ENCODE data around the gene AMOT.

Gene AMOT

GRCh38 chrX:112840382-112841113, at the start of gene AMOT:
Gene AMOT (minus strand): TSS chrX:112840831. CDS start chrX:112823126, 17,705 bp downstream.
- Histone ChIP-seq H3K9me3 (ENCODE audit: control insufficient read depth, low read length) (peaks cover 9% of the 10 kb centered on the region), H3K4me1 (ENCODE audit: control insufficient read depth, insufficient read depth, low read length) (no peaks in the 10 kb centered on the region), H3K4me3 (ENCODE audit: low read length) (peak within 1 kb of the TSS; percentile 79), H3K27me3 (replicated peaks; ENCODE audit: control insufficient read depth, insufficient read depth, low read length) (peaks cover 26% of the 10 kb centered on the region), H3K9ac (ENCODE audit: low read length) (peak within 1 kb of the TSS; percentile 74), H3K36me3 (ENCODE audit: control insufficient read depth, insufficient read depth, low read length, severe bottlenecking) (no peaks in the 10 kb centered on the region)
- peak; percentile 81 for DNase-seq (ENCODE audit: low read depth)

- no peaks in the 10 kb centered on the region for H3K9me3 ChIP-seq (ENCODE audit: control insufficient read depth, low read length)
- no peaks in the 10 kb centered on the region for H3K4me1 ChIP-seq (ENCODE audit: control insufficient read depth, insufficient read depth, low read length)
- peaks cover 28% of the 10 kb centered on the region for H3K27me3 ChIP-seq (replicated peaks; ENCODE audit: control insufficient read depth, insufficient read depth, low read length)
- no peaks in the 10 kb centered on the region for H3K36me3 ChIP-seq (ENCODE audit: control insufficient read depth, insufficient read depth, low read length, severe bottlenecking)
- DNase-seq (ENCODE audit: low read depth) = no peak
- no peak overlapping the region for H3K4me3 ChIP-seq (ENCODE audit: low read length)
- H3K9ac ChIP-seq (ENCODE audit: low read length) = no peak overlapping the region
Observed at GRCh38 chrX:112889400-112889799, 48.8 kb upstream of the AMOT start.

GRCh38 chrX:112888916-112889315, 48.3 kb upstream of the AMOT start:
- Histone ChIP-seq H3K36me3 (ENCODE audit: control insufficient read depth, insufficient read depth, low read length, severe bottlenecking) (no peaks in the 10 kb centered on the region), H3K27me3 (replicated peaks; ENCODE audit: control insufficient read depth, insufficient read depth, low read length) (peaks cover 31% of the 10 kb centered on the region), H3K9me3 (ENCODE audit: control insufficient read depth, low read length) (no peaks in the 10 kb centered on the region), H3K4me3 (ENCODE audit: low read length) (no peak overlapping the region), H3K4me1 (ENCODE audit: control insufficient read depth, insufficient read depth, low read length) (no peaks in the 10 kb centered on the region), H3K9ac (ENCODE audit: low read length) (no peak overlapping the region)
- no peak for DNase-seq (ENCODE audit: low read depth)

GRCh38 chrX:112877771-112878173, 37.1 kb upstream of the AMOT start:
- H3K27me3 ChIP-seq (replicated peaks; ENCODE audit: control insufficient read depth, insufficient read depth, low read length) = peaks cover 40% of the 10 kb centered on the region
- H3K9ac ChIP-seq (ENCODE audit: low read length) = no peak overlapping the region
- peaks cover 7% of the 10 kb centered on the region for H3K9me3 ChIP-seq (ENCODE audit: control insufficient read depth, low read length)
- H3K4me3 ChIP-seq (ENCODE audit: low read length) = no peak overlapping the region
- H3K4me1 ChIP-seq (ENCODE audit: control insufficient read depth, insufficient read depth, low read length) = peaks cover 9% of the 10 kb centered on the region
- DNase-seq (ENCODE audit: low read depth) = no peak
- no peaks in the 10 kb centered on the region for H3K36me3 ChIP-seq (ENCODE audit: control insufficient read depth, insufficient read depth, low read length, severe bottlenecking)

- Histone ChIP-seq H3K36me3 (ENCODE audit: control insufficient read depth, insufficient read depth, low read length, severe bottlenecking) (no peaks in the 10 kb centered on the region), H3K9me3 (ENCODE audit: control insufficient read depth, low read length) (peaks cover 6% of the 10 kb centered on the region), H3K4me3 (ENCODE audit: low read length) (no peak overlapping the region), H3K4me1 (ENCODE audit: control insufficient read depth, insufficient read depth, low read length) (peaks cover 9% of the 10 kb centered on the region), H3K9ac (ENCODE audit: low read length) (no peak overlapping the region), H3K27me3 (replicated peaks; ENCODE audit: control insufficient read depth, insufficient read depth, low read length) (peaks cover 39% of the 10 kb centered on the region)
- no peak for DNase-seq (ENCODE audit: low read depth)
Observed at GRCh38 chrX:112874614-112875013, 34.0 kb upstream of the AMOT start.

- peaks cover 39% of the 10 kb centered on the region for H3K27me3 ChIP-seq (replicated peaks; ENCODE audit: control insufficient read depth, insufficient read depth, low read length)
- H3K4me3 ChIP-seq (ENCODE audit: low read length) = no peak overlapping the region
- peak; percentile 68 for DNase-seq (ENCODE audit: low read depth)
- peaks cover 2% of the 10 kb centered on the region for H3K9me3 ChIP-seq (ENCODE audit: control insufficient read depth, low read length)
- H3K36me3 ChIP-seq (ENCODE audit: control insufficient read depth, insufficient read depth, low read length, severe bottlenecking) = no peaks in the 10 kb centered on the region
- H3K4me1 ChIP-seq (ENCODE audit: control insufficient read depth, insufficient read depth, low read length) = peaks cover 9% of the 10 kb centered on the region
- no peak overlapping the region for H3K9ac ChIP-seq (ENCODE audit: low read length)
Observed at GRCh38 chrX:112874175-112874574, 33.5 kb upstream of the AMOT start.

GRCh38 chrX:112868586-112868985, 28.0 kb upstream of the AMOT start:
- Histone ChIP-seq H3K9ac (ENCODE audit: low read length) (no peak overlapping the region), H3K4me1 (ENCODE audit: control insufficient read depth, insufficient read depth, low read length) (no peaks in the 10 kb centered on the region), H3K9me3 (ENCODE audit: control insufficient read depth, low read length) (no peaks in the 10 kb centered on the region), H3K27me3 (replicated peaks; ENCODE audit: control insufficient read depth, insufficient read depth, low read length) (peaks cover 23% of the 10 kb centered on the region), H3K4me3 (ENCODE audit: low read length) (no peak overlapping the region), H3K36me3 (ENCODE audit: control insufficient read depth, insufficient read depth, low read length, severe bottlenecking) (no peaks in the 10 kb centered on the region)
- peak; percentile 14 for DNase-seq (ENCODE audit: low read depth)

- Histone ChIP-seq H3K36me3 (ENCODE audit: control insufficient read depth, insufficient read depth, low read length, severe bottlenecking) (no peaks in the 10 kb centered on the region), H3K4me3 (ENCODE audit: low read length) (no peak overlapping the region), H3K27me3 (replicated peaks; ENCODE audit: control insufficient read depth, insufficient read depth, low read length) (peaks cover 15% of the 10 kb centered on the region), H3K9me3 (ENCODE audit: control insufficient read depth, low read length) (no peaks in the 10 kb centered on the region), H3K4me1 (ENCODE audit: control insufficient read depth, insufficient read depth, low read length) (no peaks in the 10 kb centered on the region), H3K9ac (ENCODE audit: low read length) (no peak overlapping the region)
- no peak for DNase-seq (ENCODE audit: low read depth)
Observed at GRCh38 chrX:112867570-112867969, 26.9 kb upstream of the AMOT start.

GRCh38 chrX:112866175-112866574, 25.5 kb upstream of the AMOT start:
- Histone ChIP-seq H3K4me1 (ENCODE audit: control insufficient read depth, insufficient read depth, low read length) (no peaks in the 10 kb centered on the region), H3K36me3 (ENCODE audit: control insufficient read depth, insufficient read depth, low read length, severe bottlenecking) (no peaks in the 10 kb centered on the region), H3K27me3 (replicated peaks; ENCODE audit: control insufficient read depth, insufficient read depth, low read length) (peaks cover 13% of the 10 kb centered on the region), H3K9ac (ENCODE audit: low read length) (no peak overlapping the region), H3K9me3 (ENCODE audit: control insufficient read depth, low read length) (no peaks in the 10 kb centered on the region), H3K4me3 (ENCODE audit: low read length) (no peak overlapping the region)
- peak; percentile 13 for DNase-seq (ENCODE audit: low read depth)

- Histone ChIP-seq H3K27me3 (replicated peaks; ENCODE audit: control insufficient read depth, insufficient read depth, low read length) (peaks cover 9% of the 10 kb centered on the region), H3K4me1 (ENCODE audit: control insufficient read depth, insufficient read depth, low read length) (no peaks in the 10 kb centered on the region)
- no peak for DNase-seq (ENCODE audit: low read depth)
Observed at GRCh38 chrX:112865464-112866025, 24.9 kb upstream of the AMOT start.

GRCh38 chrX:112863850-112864249, 23.2 kb upstream of the AMOT start:
- H3K36me3 ChIP-seq (ENCODE audit: control insufficient read depth, insufficient read depth, low read length, severe bottlenecking) = no peaks in the 10 kb centered on the region
- peak; percentile 14 for DNase-seq (ENCODE audit: low read depth)
- no peak overlapping the region for H3K4me3 ChIP-seq (ENCODE audit: low read length)
- no peak overlapping the region for H3K9ac ChIP-seq (ENCODE audit: low read length)
- peaks cover 19% of the 10 kb centered on the region for H3K27me3 ChIP-seq (replicated peaks; ENCODE audit: control insufficient read depth, insufficient read depth, low read length)
- no peaks in the 10 kb centered on the region for H3K9me3 ChIP-seq (ENCODE audit: control insufficient read depth, low read length)
- H3K4me1 ChIP-seq (ENCODE audit: control insufficient read depth, insufficient read depth, low read length) = no peaks in the 10 kb centered on the region

More at GRCh38 chrX:112865464-112866025, 24.9 kb upstream of the AMOT start:
- Histone ChIP-seq H3K4me3 (ENCODE audit: low read length) (no peak overlapping the region), H3K9me3 (ENCODE audit: control insufficient read depth, low read length) (no peaks in the 10 kb centered on the region), H3K36me3 (ENCODE audit: control insufficient read depth, insufficient read depth, low read length, severe bottlenecking) (no peaks in the 10 kb centered on the region), H3K9ac (ENCODE audit: low read length) (no peak overlapping the region)
